Hepatocyte (in vitro differentiated cells): Measurements from ENCODE around the gene ZNF91. TPM values are rescaled to one million over a fixed set of nuclear protein-coding genes. Genes with fewer than 3 reads are reported as not detected.
A peak's percentile ranks its signal among the peaks of the same experiment; 100 is the strongest.

Experiments
- DNase-seq: peaks from one replicate; pipeline ENCODE4 v3.0.0-alpha.2; 2016; ENCODE audit warnings: low spot score
- H2AFZ ChIP-seq: fragments of 200-600 bp; sonication (generic); 2 replicates; pipeline ENCODE4 v1.6.0; 2016; ENCODE audit warnings: antibody characterized with exemption, mild to moderate bottlenecking
- H3K27ac ChIP-seq: fragments of 200-600 bp; sonication (generic); 2 replicates; pipeline ENCODE4 v1.5.1; 2016; ENCODE audit warnings: mild to moderate bottlenecking
- H3K27me3 ChIP-seq: fragments of 200-600 bp; sonication (generic); 2 replicates; pipeline ENCODE4 v1.6.1; 2016
- H3K36me3 ChIP-seq: fragments of 200-600 bp; sonication (generic); replicated peaks from 2 replicates; pipeline ENCODE4 v1.5.1; 2016; ENCODE audit warnings: low read depth; ENCODE audit not compliant: insufficient read depth
- H3K4me1 ChIP-seq: fragments of 200-600 bp; sonication (generic); 2 replicates; pipeline ENCODE4 v1.5.1; 2016; ENCODE audit warnings: mild to moderate bottlenecking, moderate library complexity; ENCODE audit not compliant: insufficient read depth
- H3K4me2 ChIP-seq: fragments of 200-600 bp; sonication (generic); 2 replicates; pipeline ENCODE4 v1.6.0; 2016
- H3K4me3 ChIP-seq: fragments of 200-600 bp; sonication (generic); 2 replicates; pipeline ENCODE4 v1.5.1; 2016; ENCODE audit warnings: mild to moderate bottlenecking
- H3K79me2 ChIP-seq: fragments of 200-600 bp; sonication (generic); 2 replicates; pipeline ENCODE4 v1.6.0; 2017; ENCODE audit warnings: mild to moderate bottlenecking
- H3K9me2 ChIP-seq: fragments of 200-600 bp; sonication (generic); replicated peaks from 2 replicates; pipeline ENCODE4 v1.6.0; 2017; ENCODE audit warnings: mild to moderate bottlenecking; ENCODE audit not compliant: insufficient read depth
- H3K9me3 ChIP-seq: fragments of 200-600 bp; sonication (generic); 2 replicates; pipeline ENCODE4 v1.5.1; 2016; ENCODE audit warnings: low read depth, mild to moderate bottlenecking
- H4K20me1 ChIP-seq: fragments of 200-600 bp; sonication (generic); 2 replicates; pipeline ENCODE4 v1.6.0; 2016; ENCODE audit warnings: mild to moderate bottlenecking; ENCODE audit not compliant: insufficient read depth, poor library complexity, severe bottlenecking
- EZH2 ChIP-seq: fragments of 200-600 bp; sonication (generic); IDR thresholded peaks from 2 replicates; pipeline ENCODE4 v1.6.1; 2016; ENCODE audit warnings: antibody characterized with exemption, mild to moderate bottlenecking, borderline replicate concordance
- EZH2phosphoT487 ChIP-seq: fragments of 200-600 bp; sonication (generic); IDR thresholded peaks from one replicate; pipeline ENCODE4 v1.6.1; 2018; ENCODE audit warnings: antibody characterized with exemption, mild to moderate bottlenecking, low read depth, moderate library complexity; ENCODE audit not compliant: unreplicated experiment, severe bottlenecking
- WGBS: methylation state at CpG from one replicate; pipeline ENCODE4 v1.1.6; 2016; ENCODE audit warnings: low lambda C conversion rate; ENCODE audit errors: missing lambda C conversion rate; 5-methylcytosine and 5-hydroxymethylcytosine counted together
- polyA plus RNA-seq: library from polyadenylated mRNA; unstranded; fragments of >200 nt; fragmentation: Nextera tagmentation; extraction: Ambion mirVana; gene quantifications from 2 replicates; pipeline ENCODE4 v1.2.1, GENCODE V29; 2016
- total RNA-seq: library from RNA; depleted of rRNA; stranded (reverse); fragments of >200 nt; gene quantifications from 2 replicates; pipeline ENCODE4 v1.2.3, GENCODE V29; 2014
- TF ChIP-seq, protein P1 (sequence below): fragments of 200-600 bp; sonication (generic); IDR thresholded peaks from 2 replicates; pipeline ENCODE4 v1.5.1; 2016; ENCODE audit warnings: antibody characterized with exemption, mild to moderate bottlenecking; ENCODE audit not compliant: poor library complexity

The ZNF91 gene
- total and polyA plus RNA-seq, 2 experiments from 2014 or later = 25.2 to 68.3 TPM

DNA sequence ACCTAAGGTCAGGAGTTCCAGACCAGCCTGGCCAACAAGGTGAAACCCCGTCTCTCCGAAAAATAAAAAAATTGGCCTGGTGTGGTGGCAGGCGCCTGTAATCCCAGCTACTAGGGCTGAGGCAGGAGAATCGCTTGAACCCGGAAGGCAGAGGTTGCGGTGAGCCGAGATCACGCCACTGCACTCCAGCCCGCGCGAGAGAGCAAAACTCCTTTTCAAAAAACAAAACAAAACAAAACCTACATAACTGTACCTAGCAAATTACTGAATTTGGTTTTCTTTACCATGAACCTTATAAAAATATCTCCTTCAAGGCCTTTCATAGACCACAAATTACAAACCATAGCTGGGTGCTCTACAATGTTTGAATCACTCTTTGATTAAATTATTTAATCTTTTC is 760 bp downstream of the ZNF91 start:
- Histone ChIP-seq H4K20me1 (no peaks in the 10 kb centered on the region), H3K4me2 (peak overlapping the region; percentile 81), H3K4me1 (peaks cover 24% of the 10 kb centered on the region), H3K4me3 (peak overlapping the region; percentile 54), H3K36me3 (no peaks in the 10 kb centered on the region), H3K27ac (peak overlapping the region; percentile 99), H2AFZ (peak overlapping the region; percentile 36), H3K79me2 (peaks cover 62% of the 10 kb centered on the region), H3K27me3 (no peaks in the 10 kb centered on the region), H3K9me3 (no peaks in the 10 kb centered on the region), H3K9me2 (no peaks in the 10 kb centered on the region)
- WGBS = 3% methylated on average over 11 of the region's 11 CpGs
- DNase-seq = peak; percentile 43
- TF ChIP-seq EZH2 (no peak), EZH2phosphoT487 (no peak)
- TF ChIP-seq, protein P1, sequence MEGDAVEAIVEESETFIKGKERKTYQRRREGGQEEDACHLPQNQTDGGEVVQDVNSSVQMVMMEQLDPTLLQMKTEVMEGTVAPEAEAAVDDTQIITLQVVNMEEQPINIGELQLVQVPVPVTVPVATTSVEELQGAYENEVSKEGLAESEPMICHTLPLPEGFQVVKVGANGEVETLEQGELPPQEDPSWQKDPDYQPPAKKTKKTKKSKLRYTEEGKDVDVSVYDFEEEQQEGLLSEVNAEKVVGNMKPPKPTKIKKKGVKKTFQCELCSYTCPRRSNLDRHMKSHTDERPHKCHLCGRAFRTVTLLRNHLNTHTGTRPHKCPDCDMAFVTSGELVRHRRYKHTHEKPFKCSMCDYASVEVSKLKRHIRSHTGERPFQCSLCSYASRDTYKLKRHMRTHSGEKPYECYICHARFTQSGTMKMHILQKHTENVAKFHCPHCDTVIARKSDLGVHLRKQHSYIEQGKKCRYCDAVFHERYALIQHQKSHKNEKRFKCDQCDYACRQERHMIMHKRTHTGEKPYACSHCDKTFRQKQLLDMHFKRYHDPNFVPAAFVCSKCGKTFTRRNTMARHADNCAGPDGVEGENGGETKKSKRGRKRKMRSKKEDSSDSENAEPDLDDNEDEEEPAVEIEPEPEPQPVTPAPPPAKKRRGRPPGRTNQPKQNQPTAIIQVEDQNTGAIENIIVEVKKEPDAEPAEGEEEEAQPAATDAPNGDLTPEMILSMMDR = no peak

GRCh38 chr19:23393121-23393520 is 2.1 kb downstream of the ZNF91 start:
- Histone ChIP-seq H3K4me3 (peak overlapping the region; percentile 54), H3K9me2 (no peaks in the 10 kb centered on the region), H3K36me3 (no peaks in the 10 kb centered on the region), H4K20me1 (no peaks in the 10 kb centered on the region), H3K27ac (peak overlapping the region; percentile 99), H3K27me3 (no peaks in the 10 kb centered on the region), H3K9me3 (no peaks in the 10 kb centered on the region), H3K4me1 (peaks cover 24% of the 10 kb centered on the region), H3K79me2 (peaks cover 76% of the 10 kb centered on the region), H2AFZ (no peak overlapping the region), H3K4me2 (peak overlapping the region; percentile 81)
- no peak for TF ChIP-seq EZH2
- TF ChIP-seq, protein P1 = no peak
- no peak for TF ChIP-seq EZH2phosphoT487
- no peak for DNase-seq
- WGBS = 81% methylated on average over 1 of the region's 1 CpG

DNA sequence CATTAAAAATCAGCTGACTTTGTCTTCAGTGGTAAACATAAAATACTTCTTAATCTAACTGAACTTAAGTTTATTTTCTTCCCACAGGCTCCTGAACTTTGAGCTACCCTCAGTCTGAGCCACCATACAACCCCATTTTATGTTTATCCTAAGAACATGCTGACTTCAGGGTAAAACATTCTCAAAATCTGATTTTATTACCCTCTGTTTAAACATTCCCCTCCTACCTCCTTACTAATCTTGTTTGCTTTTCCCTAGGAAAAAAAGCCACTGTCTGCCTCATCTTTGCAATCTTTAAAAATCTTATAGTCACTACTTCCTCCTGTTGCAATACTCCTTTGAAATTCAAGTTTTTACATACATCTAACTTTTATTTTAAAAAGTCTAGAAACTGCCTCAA is 4.0 kb downstream of the ZNF91 start:
- H2AFZ ChIP-seq = no peak overlapping the region
- H3K27me3 ChIP-seq = no peaks in the 10 kb centered on the region
- H3K4me3 ChIP-seq = no peak overlapping the region
- H3K9me3 ChIP-seq = peaks cover 13% of the 10 kb centered on the region
- H3K79me2 ChIP-seq = peaks cover 93% of the 10 kb centered on the region
- H4K20me1 ChIP-seq = no peaks in the 10 kb centered on the region
- TF ChIP-seq EZH2phosphoT487 (no peak), EZH2 (no peak)
- TF ChIP-seq, protein P1 = no peak
- peaks cover 9% of the 10 kb centered on the region for H3K36me3 ChIP-seq
- peak overlapping the region; percentile 99 for H3K27ac ChIP-seq
- no peak for DNase-seq
- H3K9me2 ChIP-seq = no peaks in the 10 kb centered on the region
- H3K4me2 ChIP-seq = peak overlapping the region; percentile 81
- H3K4me1 ChIP-seq = peaks cover 24% of the 10 kb centered on the region

GRCh38 chr19:23385404-23385803 is 9.9 kb downstream of the ZNF91 start:
- no peaks in the 10 kb centered on the region for H3K4me1 ChIP-seq
- H3K27me3 ChIP-seq = no peaks in the 10 kb centered on the region
- H3K36me3 ChIP-seq = peaks cover 23% of the 10 kb centered on the region
- WGBS = 96% methylated on average over 4 of the region's 4 CpGs
- peaks cover 100% of the 10 kb centered on the region for H3K79me2 ChIP-seq
- H3K4me2 ChIP-seq = no peak overlapping the region
- H4K20me1 ChIP-seq = no peaks in the 10 kb centered on the region
- no peak for DNase-seq
- no peak for TF ChIP-seq EZH2
- TF ChIP-seq, protein P1 = no peak
- TF ChIP-seq EZH2phosphoT487 = no peak
- no peak overlapping the region for H2AFZ ChIP-seq
- H3K9me3 ChIP-seq = peaks cover 60% of the 10 kb centered on the region
- no peak overlapping the region for H3K4me3 ChIP-seq
- H3K27ac ChIP-seq = no peak overlapping the region
- no peaks in the 10 kb centered on the region for H3K9me2 ChIP-seq
